Panc1 (cell line): ENCODE measurements around the gene LDHAL6B. TPM values are rescaled to one million over a fixed set of nuclear protein-coding genes. Genes with fewer than 3 reads are reported as not detected.

ENCODE experiments used
- ATAC-seq: fragments of 200-7000 bp; cut with Tn5 transposase; 2 replicates; pipeline ENCODE4 v1.9.1; 2020; ENCODE audit warnings: mild to moderate bottlenecking, moderate library complexity
- BruUV-seq: library from RNA; stranded (reverse); fragments of 400-500 nt; replicated peaks from 2 replicates; lab custom pipeline; 2021; lab: Mats Ljungman, UMichigan
- CTCF ChIA-PET: fragments of 300-600 bp; sonication (Branson Sonifier 250); formaldehyde crosslinking; loops from one replicate; lab custom pipeline; 2022; ENCODE audit warnings: antibody characterized with exemption; lab: Charles Lee
- POLR2A ChIA-PET: fragments of 300-600 bp; sonication (Branson Sonifier 250); formaldehyde crosslinking; loops from one replicate; lab custom pipeline; 2022; ENCODE audit warnings: antibody characterized with exemption; lab: Charles Lee
- DNase-seq: peaks from one replicate; pipeline ENCODE4 v3.0.0-alpha.2; 2010; ENCODE audit warnings: low read depth, low spot score
- H3K27ac ChIP-seq: 2 replicates; pipeline ENCODE4 v1.5.1; 2011; ENCODE audit warnings: mild to moderate bottlenecking, low read length, inconsistent platforms
- H3K27me3 ChIP-seq: fragments of 200-500 bp; sonication (Bioruptor generic); 2 replicates; pipeline ENCODE4 v1.6.0; 2014; ENCODE audit warnings: low read length, inconsistent platforms; ENCODE audit not compliant: control insufficient read depth, insufficient read depth
- H3K36me3 ChIP-seq: fragments of 200-500 bp; sonication (Bioruptor generic); 2 replicates; pipeline ENCODE4 v1.5.1; 2014; ENCODE audit warnings: inconsistent platforms, mild to moderate bottlenecking, low read length, moderate library complexity; ENCODE audit not compliant: control insufficient read depth, insufficient read depth
- H3K4me1 ChIP-seq: 2 replicates; pipeline ENCODE4 v1.5.1; 2011; ENCODE audit warnings: inconsistent platforms, mild to moderate bottlenecking, low read length, moderate library complexity; ENCODE audit not compliant: control insufficient read depth, insufficient read depth
- H3K4me3 ChIP-seq, 2 experiments: 2 replicates each; pipeline ENCODE4 v1.5.1; 2011 to 2012; ENCODE audit warnings: low read depth in 2 of 2, low read length in 2 of 2, mild to moderate bottlenecking in 2 of 2, inconsistent platforms in 1 of 2, moderate library complexity in 1 of 2
- H3K9me3 ChIP-seq: fragments of 200-500 bp; sonication (Bioruptor generic); 2 replicates; pipeline ENCODE4 v1.5.1; 2014; ENCODE audit warnings: low read depth, mild to moderate bottlenecking, inconsistent platforms, low read length, moderate library complexity; ENCODE audit not compliant: control insufficient read depth, insufficient read depth
- CTCF ChIP-seq: fragments of 450-650 bp; IDR thresholded peaks from 2 replicates; pipeline ENCODE4 v1.5.1; 2017; ENCODE audit warnings: mild to moderate bottlenecking
- POLR2AphosphoS5 ChIP-seq: IDR thresholded peaks from 2 replicates; pipeline ENCODE4 v1.6.1; 2012; ENCODE audit warnings: mild to moderate bottlenecking, low read depth, low read length, moderate library complexity
- SIN3A ChIP-seq: IDR thresholded peaks from 2 replicates; pipeline ENCODE4 v1.6.1; 2012; ENCODE audit warnings: low read depth, mild to moderate bottlenecking, low read length, moderate library complexity, borderline replicate concordance; ENCODE audit not compliant: insufficient read depth
- TCF7L2 ChIP-seq: IDR thresholded peaks from 2 replicates; pipeline ENCODE4 v1.6.1; 2011; ENCODE audit warnings: mild to moderate bottlenecking, low read depth, low read length, inconsistent platforms
- in situ Hi-C: cut with HindIII; loops from 2 replicates; pipeline ENCODE4 v1.10.0; 2016; ENCODE audit warnings: low sequenced_read_pairs, low pct_unique_long_range_greater_than_20kb
- intact Hi-C: fragments of 100-400 bp; cut with micrococcal nuclease; formaldehyde crosslinking; loops from one replicate; pipeline ENCODE4 v1.10.0; 2022; ENCODE audit not compliant: unreplicated experiment
- total RNA-seq: library from RNA; stranded (reverse); gene quantifications from one replicate; pipeline ENCODE4 v1.2.1, GENCODE V29; 2021; ENCODE audit not compliant: unreplicated experiment
- TF ChIP-seq, protein P1 (sequence below), 2 experiments: IDR thresholded peaks; 2 replicates each; pipeline ENCODE4 v1.6.1; 2011 to 2012; ENCODE audit warnings: low read depth in 2 of 2, control low read depth in 1 of 2, low read length in 1 of 2, mild to moderate bottlenecking in 1 of 2, moderate library complexity in 1 of 2; ENCODE audit not compliant: insufficient read depth in 1 of 2

Gene LDHAL6B
- total RNA-seq, 1 experiment from 2014 or later = not detected

DNA sequence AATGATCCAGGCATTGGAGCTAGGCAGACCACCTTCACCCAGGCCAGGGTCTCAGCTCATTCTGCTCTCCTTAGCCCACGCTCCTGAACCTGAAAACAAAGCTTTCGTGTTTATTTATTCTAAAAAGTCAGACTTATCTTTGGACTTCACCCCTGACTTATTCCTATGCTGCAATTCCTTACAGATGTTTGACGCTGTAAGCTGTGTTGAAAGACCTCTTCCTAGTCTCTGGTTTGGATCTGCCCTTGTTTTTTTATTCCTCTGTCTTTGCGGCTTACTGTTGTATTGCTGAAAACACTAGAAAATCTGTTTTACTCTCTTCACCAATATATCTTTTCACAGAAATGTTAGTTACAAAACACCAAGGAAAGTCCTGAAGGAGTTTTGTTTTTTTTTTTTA lies 40.5 kb upstream of the LDHAL6B start:
- Histone ChIP-seq H3K4me1 (peaks cover 4% of the 10 kb centered on the region; the same call in 1 of the 2 replicates), H3K27ac (no peak overlapping the region), H3K4me3 (no peak overlapping the region), H3K27me3 (no peaks in the 10 kb centered on the region), H3K9me3 (no peaks in the 10 kb centered on the region), H3K36me3 (no peaks in the 10 kb centered on the region)
- POLR2A ChIA-PET = no interaction called here
- in situ Hi-C loops = no loop called here
- ATAC-seq (no peak), DNase-seq (no peak)
- intact Hi-C loops = no loop called here
- CTCF ChIA-PET = no interaction called here
- BruUV-seq = no TSS peak
- no peak for TF ChIP-seq TCF7L2

- peaks cover 4% of the 10 kb centered on the region; the same call in 1 of the 2 replicates for H3K4me1 ChIP-seq
- no TSS peak for BruUV-seq
- no peak overlapping the region for H3K4me3 ChIP-seq
- ChIA-PET CTCF (no interaction called here), POLR2A (no interaction called here)
- TF ChIP-seq POLR2AphosphoS5 (no peak), SIN3A (no peak), CTCF (no peak), TCF7L2 (no peak)
- TF ChIP-seq, protein P1, sequence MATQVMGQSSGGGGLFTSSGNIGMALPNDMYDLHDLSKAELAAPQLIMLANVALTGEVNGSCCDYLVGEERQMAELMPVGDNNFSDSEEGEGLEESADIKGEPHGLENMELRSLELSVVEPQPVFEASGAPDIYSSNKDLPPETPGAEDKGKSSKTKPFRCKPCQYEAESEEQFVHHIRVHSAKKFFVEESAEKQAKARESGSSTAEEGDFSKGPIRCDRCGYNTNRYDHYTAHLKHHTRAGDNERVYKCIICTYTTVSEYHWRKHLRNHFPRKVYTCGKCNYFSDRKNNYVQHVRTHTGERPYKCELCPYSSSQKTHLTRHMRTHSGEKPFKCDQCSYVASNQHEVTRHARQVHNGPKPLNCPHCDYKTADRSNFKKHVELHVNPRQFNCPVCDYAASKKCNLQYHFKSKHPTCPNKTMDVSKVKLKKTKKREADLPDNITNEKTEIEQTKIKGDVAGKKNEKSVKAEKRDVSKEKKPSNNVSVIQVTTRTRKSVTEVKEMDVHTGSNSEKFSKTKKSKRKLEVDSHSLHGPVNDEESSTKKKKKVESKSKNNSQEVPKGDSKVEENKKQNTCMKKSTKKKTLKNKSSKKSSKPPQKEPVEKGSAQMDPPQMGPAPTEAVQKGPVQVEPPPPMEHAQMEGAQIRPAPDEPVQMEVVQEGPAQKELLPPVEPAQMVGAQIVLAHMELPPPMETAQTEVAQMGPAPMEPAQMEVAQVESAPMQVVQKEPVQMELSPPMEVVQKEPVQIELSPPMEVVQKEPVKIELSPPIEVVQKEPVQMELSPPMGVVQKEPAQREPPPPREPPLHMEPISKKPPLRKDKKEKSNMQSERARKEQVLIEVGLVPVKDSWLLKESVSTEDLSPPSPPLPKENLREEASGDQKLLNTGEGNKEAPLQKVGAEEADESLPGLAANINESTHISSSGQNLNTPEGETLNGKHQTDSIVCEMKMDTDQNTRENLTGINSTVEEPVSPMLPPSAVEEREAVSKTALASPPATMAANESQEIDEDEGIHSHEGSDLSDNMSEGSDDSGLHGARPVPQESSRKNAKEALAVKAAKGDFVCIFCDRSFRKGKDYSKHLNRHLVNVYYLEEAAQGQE (IDR thresholded peaks at IDR 0.05; ENCODE audit: insufficient read depth in 1 of 2, low read depth in 2 of 2, low read length in 1 of 2) = no peak
- intact Hi-C loops (no loop called here), in situ Hi-C loops (no loop called here)
- no peak for DNase-seq
- no peak overlapping the region for H3K27ac ChIP-seq
- no peaks in the 10 kb centered on the region for H3K36me3 ChIP-seq
- H3K27me3 ChIP-seq = no peaks in the 10 kb centered on the region
- no peaks in the 10 kb centered on the region for H3K9me3 ChIP-seq
- ATAC-seq = no peak
Measured at GRCh38 chr15:59166601-59167265, 39.9 kb upstream of the LDHAL6B start.

DNA sequence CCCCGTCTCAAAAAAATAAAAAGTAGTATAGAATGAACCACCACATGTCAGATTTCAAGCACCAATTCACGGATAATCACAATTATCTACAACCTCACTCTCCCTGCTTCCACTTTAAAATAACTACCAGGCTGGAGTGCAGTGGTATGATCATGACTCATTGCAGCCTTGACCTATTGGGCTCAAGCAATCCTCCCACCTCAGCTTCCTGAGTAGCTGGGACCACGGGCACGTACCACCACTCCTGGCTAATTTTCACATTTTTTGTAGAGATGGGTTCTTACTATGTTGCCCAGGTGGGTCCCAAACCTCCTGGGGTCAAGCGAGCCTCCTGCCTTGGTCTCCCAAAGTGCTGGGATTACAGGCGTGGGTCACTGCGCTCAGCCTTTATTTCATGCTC lies 38.1 kb upstream of the LDHAL6B start:
- in situ Hi-C loops = no loop called here
- BruUV-seq = no TSS peak
- ATAC-seq = no peak
- Histone ChIP-seq H3K4me3 (no peak overlapping the region), H3K36me3 (no peaks in the 10 kb centered on the region), H3K9me3 (no peaks in the 10 kb centered on the region), H3K4me1 (peaks cover 4% of the 10 kb centered on the region; the same call in 1 of the 2 replicates), H3K27ac (no peak overlapping the region), H3K27me3 (no peaks in the 10 kb centered on the region)
- TF ChIP-seq CTCF (no peak), TCF7L2 (no peak), POLR2AphosphoS5 (no peak), SIN3A (no peak)
- TF ChIP-seq, protein P1 (IDR thresholded peaks at IDR 0.05; ENCODE audit: insufficient read depth in 1 of 2, low read depth in 2 of 2, low read length in 1 of 2) = no peak
- intact Hi-C loops = no loop called here
- POLR2A ChIA-PET = no interaction called here
- CTCF ChIA-PET = no interaction called here
- no peak for DNase-seq
